Gastrocnemius medialis (tissue), 4 donors: Measurements from ENCODE around the gene VAX1. TPM values are rescaled to one million over a fixed set of nuclear protein-coding genes. Genes with fewer than 3 reads are reported as not detected.

Experiments
- ATAC-seq, 2 donors: fragments of 150-250 bp; one replicate each; pipeline ENCODE4 v1.9.1; 2016
- DNase-seq, 2 donors: peaks; one replicate each; pipeline ENCODE4 v3.0.0-alpha.2; 2019
- H3K27ac ChIP-seq, 4 donors: fragments of 200-600 bp; sonication (generic); 1 replicate in 1 of 4; 2 replicates in 3 of 4; pipeline ENCODE4 v1.5.1; 2016 to 2018; ENCODE audit warnings: mild to moderate bottlenecking in 2 of 4, moderate library complexity in 1 of 4
- H3K27me3 ChIP-seq, 3 donors: fragments of 200-600 bp; sonication (generic) in 2 of 3; 1 replicate in 1 of 3; 2 replicates in 2 of 3; pipeline versions ENCODE4 v1.5.1 to v1.6.0; 2016 to 2019; ENCODE audit warnings: mild to moderate bottlenecking in 1 of 3, moderate library complexity in 1 of 3
- H3K36me3 ChIP-seq, 2 donors: fragments of 200-600 bp; sonication (generic) in 1 of 2; one replicate each; pipeline ENCODE4 v1.5.1; 2017 to 2018
- H3K4me1 ChIP-seq, 2 donors: fragments of 200-600 bp; sonication (generic) in 1 of 2; one replicate each; pipeline ENCODE4 v1.5.1; 2016 to 2017; ENCODE audit warnings: mild to moderate bottlenecking in 2 of 2
- H3K4me3 ChIP-seq, 4 donors: fragments of 200-600 bp; sonication (generic) in 3 of 4; 1 replicate in 1 of 4; 2 replicates in 3 of 4; pipeline ENCODE4 v1.5.1; 2016 to 2019; ENCODE audit warnings: mild to moderate bottlenecking in 2 of 4
- H3K9me3 ChIP-seq, 3 donors: fragments of 200-600 bp; sonication (generic) in 2 of 3; 1 replicate in 1 of 3; 2 replicates in 2 of 3; pipeline ENCODE4 v1.5.1; 2016 to 2019
- CTCF ChIP-seq, 5 experiments: fragments of 450-650 bp in 3 of 5; fragments of 200-600 bp in 2 of 5; sonication (generic) in 2 of 5; IDR thresholded peaks in 4 of 5; conservative IDR thresholded peaks in 1 of 5; 1 replicate in 4 of 5; 2 replicates in 1 of 5; pipeline ENCODE4 v1.5.1; 2016 to 2019; ENCODE audit warnings: antibody characterized with exemption in 5 of 5, mild to moderate bottlenecking in 3 of 5, moderate library complexity in 3 of 5
- POLR2A ChIP-seq, 2 donors: fragments of 450-650 bp; IDR thresholded peaks; one replicate each; pipeline ENCODE4 v1.6.1; 2017; ENCODE audit warnings: antibody characterized with exemption in 2 of 2, mild to moderate bottlenecking in 2 of 2, moderate library complexity in 2 of 2
- in situ Hi-C, 4 donors: fragments of 200-750 bp; cut with MboI; loops; one replicate each; pipeline versions ENCODE4 v1.15.0 to v1.8.0; 2017; ENCODE audit warnings: low sequenced_read_pairs in 4 of 4
- intact Hi-C: fragments of 100-400 bp; cut with DNase I; formaldehyde crosslinking; loops from one replicate; pipeline ENCODE4 v1.15.1; 2023; ENCODE audit warnings: low total_unique reads
- total RNA-seq, 4 donors: library from RNA; depleted of rRNA; stranded (reverse); fragments of >200 nt; gene quantifications; one replicate each; pipeline versions ENCODE4 v1.1.0 to v1.2.3, GENCODE V29; 2016

VAX1 gene
- total RNA-seq, 4 donors from 2014 or later: not detected

DNA sequence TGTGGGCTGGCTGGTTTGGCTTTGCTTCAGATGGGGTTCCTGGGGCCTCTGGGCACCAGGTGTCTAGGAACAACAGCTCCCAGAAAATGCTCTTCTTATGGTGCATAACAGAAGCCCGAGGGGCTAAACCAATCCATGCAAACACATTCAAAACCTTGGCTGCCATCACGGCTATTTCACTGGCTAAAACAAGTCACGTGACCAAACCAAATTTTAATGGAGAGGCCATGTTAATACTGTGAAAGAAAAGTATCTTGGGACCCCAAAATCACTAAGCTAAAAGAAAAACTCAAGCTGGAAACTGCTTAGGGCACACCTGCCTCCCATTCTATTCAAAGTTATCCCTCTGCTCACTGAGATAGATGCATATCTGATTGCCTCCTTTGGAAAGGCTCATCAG is 40.1 kb upstream of the VAX1 start:
- Histone ChIP-seq H3K36me3 (no peaks in the 10 kb centered on the region), H3K9me3 (no peaks in the 10 kb centered on the region), H3K27ac (no peak overlapping the region), H3K4me3 (no peak overlapping the region), H3K4me1 (peaks cover 5 to 7% of the 10 kb centered on the region in 2 donors), H3K27me3 (peaks cover 11 to 26% (median 18%) of the 10 kb centered on the region in 3 donors)
- intact Hi-C loops: no loop called here
- ATAC-seq (no peak), DNase-seq (no peak)
- in situ Hi-C loops: loop anchor here in 3 of 4 donors (5.0 to 10.0 kb wide), 3 partner anchors 381 to 493 kb away; no protein-coding TSS in a partner anchor
- TF ChIP-seq POLR2A (IDR thresholded peaks at IDR 0.05): no peak
- no peak for TF ChIP-seq CTCF (IDR thresholded peaks at IDR 0.05 in 4 of 5, conservative IDR thresholded peaks at IDR 0.05 in 1 of 5)

DNA sequence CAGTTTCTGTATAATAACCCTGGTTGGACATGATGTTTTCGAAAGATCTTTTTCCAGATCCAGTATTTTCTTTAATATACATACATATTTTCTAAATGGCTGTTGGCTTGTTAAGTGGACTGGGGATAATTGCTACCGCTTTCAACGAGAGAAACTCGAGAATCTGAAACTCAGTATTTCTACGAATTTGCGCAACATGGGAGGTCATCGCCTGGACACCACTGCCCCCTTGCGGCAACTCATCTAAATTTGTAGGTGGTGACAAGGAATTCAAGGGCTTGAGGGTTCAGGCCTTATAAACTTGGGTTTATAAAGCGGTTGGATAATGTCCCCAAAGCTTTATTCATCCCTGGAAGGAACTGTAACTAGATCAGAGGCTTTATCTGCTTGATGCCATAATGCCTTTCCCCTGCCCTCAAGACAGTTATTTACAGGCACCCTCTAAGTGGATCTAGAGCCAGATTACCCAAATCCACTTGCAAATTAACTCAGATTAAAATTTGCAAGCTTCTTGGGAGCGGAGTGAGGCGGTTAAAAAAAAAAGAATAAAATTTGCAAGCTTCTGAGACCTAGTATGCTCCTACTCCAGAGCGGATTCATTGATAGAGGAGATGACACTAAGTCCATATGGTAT is 37.9 kb upstream of the VAX1 start:
- in situ Hi-C loops: loop anchor here in 3 of 4 donors (5.0 to 10.0 kb wide), 3 partner anchors 379 to 491 kb away; no protein-coding TSS in a partner anchor
- DNase-seq (peak; percentile 24 to 45), ATAC-seq (peak in 1 of 2 donors; percentile 52)
- Histone ChIP-seq H3K4me1 (peaks cover 5 to 7% of the 10 kb centered on the region in 2 donors), H3K36me3 (no peaks in the 10 kb centered on the region), H3K27me3 (peaks cover 26 to 43% (median 38%) of the 10 kb centered on the region in 3 donors), H3K4me3 (peak overlapping the region; percentile 25 to 45 (median 38)), H3K27ac (no peak overlapping the region), H3K9me3 (no peaks in the 10 kb centered on the region)
- intact Hi-C loops: loop anchor here (2.0 kb wide), 1 partner anchor 379 kb away; no protein-coding TSS in a partner anchor
- TF ChIP-seq POLR2A (IDR thresholded peaks at IDR 0.05) (no peak), CTCF (IDR thresholded peaks at IDR 0.05 in 4 of 5, conservative IDR thresholded peaks at IDR 0.05 in 1 of 5) (peak; percentile 26 to 64 (median 47))

- intact Hi-C loops (loop anchor here (2.0 kb wide), 1 partner anchor 379 kb away; no protein-coding TSS in a partner anchor), in situ Hi-C loops (loop anchor here in 3 of 4 donors (5.0 to 10.0 kb wide), 3 partner anchors 378 to 491 kb away; no protein-coding TSS in a partner anchor)
- H3K4me3 ChIP-seq: peak overlapping the region; percentile 25 to 45 (median 38)
- ATAC-seq (peak; percentile 30 to 36), DNase-seq (no peak)
- peaks cover 28 to 45% (median 40%) of the 10 kb centered on the region in 3 donors for H3K27me3 ChIP-seq
- no peak for TF ChIP-seq CTCF (IDR thresholded peaks at IDR 0.05 in 4 of 5, conservative IDR thresholded peaks at IDR 0.05 in 1 of 5)
- peaks cover 5 to 7% of the 10 kb centered on the region in 2 donors for H3K4me1 ChIP-seq
- no peaks in the 10 kb centered on the region for H3K36me3 ChIP-seq
- no peak overlapping the region for H3K27ac ChIP-seq
- no peaks in the 10 kb centered on the region for H3K9me3 ChIP-seq
Measured at GRCh38 chr10:117175215-117175900, 37.3 kb upstream of the VAX1 start.

DNA sequence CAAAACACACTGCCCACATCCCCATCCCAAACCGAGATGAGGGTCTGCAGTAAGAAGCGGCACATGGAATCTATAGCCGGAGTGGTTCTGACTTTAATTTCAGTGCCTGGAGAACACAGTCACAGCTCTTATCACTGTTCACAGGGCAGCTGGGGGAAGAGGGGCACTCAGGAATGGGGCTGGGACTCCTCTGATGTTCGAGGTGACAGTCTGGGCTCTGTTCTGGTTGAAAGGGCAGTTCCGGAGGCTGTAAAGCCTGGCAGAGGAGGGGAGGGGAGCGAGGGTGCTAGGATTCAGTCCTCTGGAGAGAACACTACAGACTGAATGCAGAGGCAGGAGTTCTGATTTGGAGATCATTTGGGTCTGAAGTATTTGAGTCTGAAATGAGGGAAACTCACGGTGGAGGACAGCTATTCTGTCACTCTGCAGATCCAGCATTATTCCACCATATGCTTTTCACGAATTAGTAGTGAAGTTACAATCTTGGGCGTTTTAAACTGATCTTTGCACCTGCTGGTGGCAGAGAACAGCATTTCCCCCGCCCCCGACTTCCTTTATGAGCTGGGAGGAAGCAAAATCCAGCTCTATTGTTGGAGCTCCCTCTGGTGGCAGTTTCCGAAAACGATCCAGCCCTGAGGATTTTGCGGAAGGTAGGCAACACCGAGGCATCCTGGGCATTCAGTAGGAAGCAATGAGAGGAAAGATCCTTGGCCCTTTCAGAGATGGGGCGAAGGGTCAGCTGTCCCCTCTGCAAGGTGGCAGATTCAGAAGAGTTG is 36.6 kb upstream of the VAX1 start:
- DNase-seq (peak; percentile 26 to 30), ATAC-seq (peak; percentile 56 to 71)
- peaks cover 34 to 53% (median 47%) of the 10 kb centered on the region in 3 donors for H3K27me3 ChIP-seq
- H3K27ac ChIP-seq: no peak overlapping the region
- H3K36me3 ChIP-seq: no peaks in the 10 kb centered on the region
- H3K4me1 ChIP-seq: peaks cover 5 to 7% of the 10 kb centered on the region in 2 donors
- peak overlapping the region; percentile 25 to 45 (median 38) for H3K4me3 ChIP-seq
- intact Hi-C loops: loop anchor here (2.0 kb wide), 1 partner anchor 378 kb away; no protein-coding TSS in a partner anchor
- in situ Hi-C loops: loop anchor here (5.0 to 25.0 kb wide), 4 partner anchors 377 to 490 kb away; no protein-coding TSS in a partner anchor
- H3K9me3 ChIP-seq: no peaks in the 10 kb centered on the region
- no peak for TF ChIP-seq POLR2A (IDR thresholded peaks at IDR 0.05)
- TF ChIP-seq CTCF (IDR thresholded peaks at IDR 0.05 in 4 of 5, conservative IDR thresholded peaks at IDR 0.05 in 1 of 5): peak; percentile 32 to 72 (median 59)
